NCI-H774 (cell line): ENCODE measurements around the gene SLC22A3.
"Not testable (repeated sequence)": the region's sequence is repeated elsewhere in the genome, so short reads cannot be mapped to it uniquely, and the experiment has no call there.

Experiments used
- DNase-seq: peaks from one replicate; lab custom pipeline; 2025; lab: John Stamatoyannopoulos, UW

Gene SLC22A3

DNA sequence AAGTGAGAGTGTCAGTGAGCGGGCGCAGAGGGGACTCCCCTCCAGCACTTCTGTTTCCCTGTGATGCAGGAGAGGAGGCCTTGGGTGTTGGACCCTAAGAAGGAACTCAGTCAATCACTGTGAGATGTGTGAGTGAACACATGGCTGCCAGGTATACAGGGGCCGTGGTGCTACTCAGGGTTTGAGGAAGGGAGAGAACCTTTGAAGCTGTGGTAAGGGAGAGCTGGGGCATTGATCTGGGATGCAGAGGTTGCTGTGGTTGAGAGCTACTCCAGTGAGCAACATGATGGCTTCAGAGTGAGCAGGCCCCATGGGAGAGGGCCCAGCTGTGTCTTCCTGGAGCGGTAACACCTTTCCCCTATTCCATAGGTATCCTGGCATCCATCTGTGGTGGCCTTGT is 99.2 kb downstream of the SLC22A3 start:
- DNase-seq = no peak

GRCh38 chr6:160449787-160450186 is 101.6 kb downstream of the SLC22A3 start:
- DNase-seq = not testable (repeated sequence)

DNA sequence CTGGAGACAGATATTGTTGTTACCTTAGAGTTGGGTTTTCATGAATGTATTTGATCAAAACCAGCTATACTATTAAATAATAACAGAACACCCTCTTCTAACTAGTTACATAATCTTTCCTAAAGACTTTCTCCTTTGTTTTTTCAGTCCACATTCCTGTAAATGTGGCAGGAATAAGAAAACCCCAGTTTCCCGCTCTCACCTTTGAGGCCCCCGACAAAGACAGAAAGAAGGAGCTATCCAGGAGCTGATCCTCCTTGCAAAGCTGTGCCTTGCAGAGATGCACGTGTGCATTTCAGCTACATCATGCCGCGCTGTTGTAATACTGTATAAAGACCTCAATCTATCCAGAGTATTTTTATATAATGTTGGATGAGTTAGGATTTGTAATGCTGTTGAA is 102.7 kb downstream of the SLC22A3 start:
- no peak for DNase-seq

GRCh38 chr6:160454303-160454702 is 106.1 kb downstream of the SLC22A3 start:
- no peak for DNase-seq

- DNase-seq = no peak
These were observed 106.9 kb downstream of the SLC22A3 start for GRCh38 chr6:160455081-160455480.

- peak; percentile 19 for DNase-seq
These were observed 107.5 kb downstream of the SLC22A3 start for GRCh38 chr6:160455541-160456213.

- no peak for DNase-seq
These were observed 108.0 kb downstream of the SLC22A3 start for GRCh38 chr6:160456214-160456546.

- DNase-seq = no peak
These were observed 109.6 kb downstream of the SLC22A3 start for GRCh38 chr6:160457823-160458222.

DNA sequence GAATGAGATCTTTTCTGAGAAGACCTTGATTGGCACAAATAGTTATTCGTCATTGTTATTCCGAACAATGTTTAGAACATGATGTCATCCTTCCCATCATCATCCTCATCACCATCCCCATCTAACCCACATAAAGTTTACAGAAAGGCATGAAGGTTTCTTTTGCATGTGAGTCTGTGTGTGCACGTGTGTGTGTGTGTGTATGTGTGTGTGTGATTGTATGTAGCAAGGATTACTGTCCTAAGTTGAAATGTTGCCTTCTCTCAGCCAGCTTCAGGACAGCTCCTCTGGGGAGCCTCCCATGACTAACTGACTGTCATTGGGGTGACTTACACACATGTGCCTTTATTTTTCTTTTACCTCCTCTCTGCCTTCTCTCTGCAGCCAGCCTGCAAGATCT is 113.5 kb downstream of the SLC22A3 start:
- no peak for DNase-seq

GRCh38 chr6:160462116-160462515 is 113.9 kb downstream of the SLC22A3 start:
- no peak for DNase-seq

DNA sequence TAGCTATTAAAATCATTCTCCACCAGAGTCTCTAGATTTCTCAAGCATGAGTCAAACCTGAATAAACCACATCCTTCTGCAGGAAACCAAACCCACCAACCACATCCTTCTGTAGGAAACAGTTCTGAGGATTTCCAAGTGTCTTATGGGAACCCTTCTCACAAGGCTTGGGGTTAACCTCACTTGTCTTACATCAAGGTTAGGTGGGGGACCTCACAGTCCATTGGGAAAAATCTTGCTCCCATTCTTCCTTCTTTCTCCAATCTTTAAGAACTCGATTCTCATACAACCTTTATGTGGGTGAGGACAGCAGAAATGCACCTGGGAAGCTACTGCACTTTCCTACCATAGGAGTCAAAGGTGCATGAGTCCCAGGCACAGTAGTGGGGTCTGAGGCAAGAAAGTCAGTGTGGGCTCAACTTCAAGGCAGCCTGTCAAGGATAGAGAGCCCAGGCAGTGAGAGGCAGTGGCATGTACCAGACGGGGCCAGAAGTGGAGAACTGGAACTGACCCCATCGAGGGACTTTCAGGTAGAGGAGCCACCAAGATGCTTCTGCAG is 114.5 kb downstream of the SLC22A3 start:
- no peak for DNase-seq

DNA sequence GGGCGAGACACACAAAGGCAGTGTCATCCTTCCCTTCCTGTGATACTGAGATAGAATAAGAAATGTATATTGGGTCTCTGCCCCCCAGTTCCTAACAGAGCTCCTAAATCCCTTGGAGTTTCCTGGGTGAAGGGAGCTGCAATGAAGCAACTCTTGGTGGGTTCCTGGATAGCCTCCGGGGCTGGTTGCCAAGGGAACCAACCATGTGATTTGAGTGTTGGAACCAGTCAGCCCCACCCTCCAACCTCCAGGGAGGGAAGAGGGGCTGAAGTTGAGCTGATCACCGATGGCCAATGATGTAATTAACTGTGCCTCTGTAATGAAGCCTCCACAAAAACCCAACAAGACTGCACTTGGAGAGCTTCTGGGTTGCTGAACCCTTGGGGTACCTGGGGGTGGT is 116.6 kb downstream of the SLC22A3 start:
- DNase-seq = no peak

- not testable (repeated sequence) for DNase-seq
These were observed 119.2 kb downstream of the SLC22A3 start for GRCh38 chr6:160467261-160467871.

GRCh38 chr6:160469153-160469552 is 121.0 kb downstream of the SLC22A3 start:
- DNase-seq = no peak

GRCh38 chr6:160476056-160476455 is 127.9 kb downstream of the SLC22A3 start:
- not testable (repeated sequence) for DNase-seq

- DNase-seq = not testable (repeated sequence)
These were observed 128.9 kb downstream of the SLC22A3 start for GRCh38 chr6:160477072-160477471.

- DNase-seq = no peak
These were observed 129.7 kb downstream of the SLC22A3 start for GRCh38 chr6:160477901-160478300.

GRCh38 chr6:160487116-160487515 is 138.9 kb downstream of the SLC22A3 start:
- no peak for DNase-seq

GRCh38 chr6:160489091-160489490 is 140.9 kb downstream of the SLC22A3 start:
- no peak for DNase-seq

DNA sequence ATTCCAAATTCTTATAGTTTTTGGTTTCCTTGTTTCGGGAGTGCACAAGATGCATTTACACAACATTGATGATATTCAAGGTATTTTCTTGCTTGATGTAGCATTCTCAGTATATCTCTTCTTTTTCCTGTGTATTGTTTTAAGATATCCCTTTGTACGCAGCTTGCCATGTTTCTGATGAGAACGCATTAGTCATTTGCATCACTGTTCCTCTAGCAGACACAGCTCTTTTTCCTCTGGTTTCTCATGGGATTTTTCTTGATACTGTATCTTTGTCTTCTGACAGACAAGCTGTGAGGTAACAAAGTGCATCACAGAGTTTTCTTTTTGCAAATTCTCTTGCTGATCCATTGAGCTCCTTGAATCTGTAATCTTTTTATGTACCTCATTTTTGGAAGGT is 146.4 kb downstream of the SLC22A3 start:
- no peak for DNase-seq

GRCh38 chr6:160500639-160501038 is 152.5 kb downstream of the SLC22A3 start:
- DNase-seq = no peak
